GM18951 (cell line): Measurements from ENCODE around the gene ACP7.

Experiments
- POLR2A ChIP-seq: IDR thresholded peaks from 4 replicates; pipeline ENCODE4 v1.6.1; 2011; ENCODE audit warnings: mild to moderate bottlenecking; ENCODE audit not compliant: insufficient read length, insufficient read depth; ENCODE audit errors: extremely low read depth
- in situ Hi-C: fragments of 300-500 bp; cut with MboI; formaldehyde crosslinking; loops from one replicate; pipeline ENCODE4 v1.12.0; 2022; ENCODE audit warnings: low sequenced_read_pairs, mixed read lengths, inconsistent platforms; ENCODE audit not compliant: unreplicated experiment

ACP7 gene, protein sequence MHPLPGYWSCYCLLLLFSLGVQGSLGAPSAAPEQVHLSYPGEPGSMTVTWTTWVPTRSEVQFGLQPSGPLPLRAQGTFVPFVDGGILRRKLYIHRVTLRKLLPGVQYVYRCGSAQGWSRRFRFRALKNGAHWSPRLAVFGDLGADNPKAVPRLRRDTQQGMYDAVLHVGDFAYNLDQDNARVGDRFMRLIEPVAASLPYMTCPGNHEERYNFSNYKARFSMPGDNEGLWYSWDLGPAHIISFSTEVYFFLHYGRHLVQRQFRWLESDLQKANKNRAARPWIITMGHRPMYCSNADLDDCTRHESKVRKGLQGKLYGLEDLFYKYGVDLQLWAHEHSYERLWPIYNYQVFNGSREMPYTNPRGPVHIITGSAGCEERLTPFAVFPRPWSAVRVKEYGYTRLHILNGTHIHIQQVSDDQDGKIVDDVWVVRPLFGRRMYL

DNA sequence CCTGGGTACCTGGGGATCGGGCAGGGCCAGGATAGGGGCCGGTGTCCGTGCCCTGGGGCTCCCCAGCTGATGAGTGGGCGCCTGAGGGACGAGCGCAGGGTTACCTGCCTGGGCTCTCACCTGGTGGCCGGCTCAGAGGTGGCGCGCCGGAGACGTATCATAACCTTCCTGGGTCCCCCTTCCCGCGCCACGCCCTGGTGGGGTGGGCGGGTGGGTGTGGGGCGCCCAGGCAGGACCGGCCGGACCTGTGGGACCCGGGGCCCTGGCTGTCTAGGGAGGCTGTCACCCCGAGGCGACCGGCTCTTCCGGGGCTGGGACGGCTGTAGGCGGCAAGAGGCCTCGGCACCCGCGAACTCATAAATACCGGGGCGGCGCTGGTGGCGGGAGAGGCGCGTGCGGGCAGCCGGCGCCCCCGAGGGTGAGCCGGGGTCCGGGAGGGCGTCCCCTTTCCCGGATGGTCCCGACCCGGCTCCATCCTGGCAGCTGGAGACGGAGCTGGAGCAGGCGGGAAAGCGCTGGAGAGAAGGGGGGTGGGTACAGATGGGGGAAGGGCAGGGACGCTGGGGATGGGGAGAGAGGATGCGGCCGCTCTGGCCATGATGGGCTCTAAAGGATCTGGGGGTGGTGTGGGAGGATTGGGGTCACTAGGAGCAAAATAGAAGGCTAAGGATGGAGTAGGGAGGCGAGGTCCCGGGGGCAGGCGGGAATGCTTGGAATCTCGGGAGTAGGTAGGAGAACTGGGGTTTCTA is at the start of gene ACP7:
Gene ACP7, plus strand, starts transcription at position 386 of the 749 bp plus-strand sequence. CDS start 902 bp downstream, outside the sequence.
- in situ Hi-C loops = no loop called here
- TF ChIP-seq POLR2A = no peak

DNA sequence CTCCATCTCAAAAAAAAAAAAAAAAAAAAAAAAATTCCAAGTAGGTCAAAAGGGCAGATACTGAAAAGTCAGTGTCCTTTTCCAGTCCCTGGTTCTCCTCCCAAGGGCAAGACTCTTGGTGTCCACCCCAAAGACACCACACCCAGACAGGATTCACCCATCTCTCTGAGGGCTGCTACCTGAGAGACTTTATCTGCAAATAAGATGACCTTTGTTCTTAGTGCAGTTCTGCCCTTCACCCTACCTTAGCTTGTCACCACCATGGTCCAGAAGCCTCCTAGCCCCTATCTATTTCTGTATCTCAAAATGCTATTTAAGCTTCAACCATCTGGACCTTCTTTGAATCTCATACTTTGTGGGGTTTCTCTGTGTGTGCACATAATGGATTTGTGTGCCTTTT is 47.6 kb upstream of the ACP7 start:
- in situ Hi-C loops = no loop called here

DNA sequence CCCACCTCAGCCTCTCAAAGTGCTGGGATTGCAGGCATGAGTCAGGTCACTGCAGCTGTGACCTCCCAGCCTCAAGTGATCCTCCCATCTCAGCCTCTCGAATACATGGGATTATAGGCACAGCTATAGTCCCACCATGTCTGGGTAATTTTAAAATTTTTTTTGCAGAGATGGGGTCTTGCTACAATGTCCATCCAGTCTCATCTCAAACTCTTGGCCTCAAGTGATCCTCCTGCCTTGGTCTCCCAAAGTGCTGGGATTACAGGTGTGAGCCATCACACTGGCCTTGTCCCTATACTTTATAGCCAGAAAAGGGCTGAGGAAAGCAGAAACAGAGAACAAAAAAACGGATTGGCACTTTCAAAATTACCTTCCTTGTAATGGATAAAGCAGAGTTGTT is 47.0 kb upstream of the ACP7 start:
- no peak for TF ChIP-seq POLR2A
- in situ Hi-C loops = no loop called here

More for the DNA sequence above, 47.6 kb upstream of the ACP7 start:
- no peak for TF ChIP-seq POLR2A

DNA sequence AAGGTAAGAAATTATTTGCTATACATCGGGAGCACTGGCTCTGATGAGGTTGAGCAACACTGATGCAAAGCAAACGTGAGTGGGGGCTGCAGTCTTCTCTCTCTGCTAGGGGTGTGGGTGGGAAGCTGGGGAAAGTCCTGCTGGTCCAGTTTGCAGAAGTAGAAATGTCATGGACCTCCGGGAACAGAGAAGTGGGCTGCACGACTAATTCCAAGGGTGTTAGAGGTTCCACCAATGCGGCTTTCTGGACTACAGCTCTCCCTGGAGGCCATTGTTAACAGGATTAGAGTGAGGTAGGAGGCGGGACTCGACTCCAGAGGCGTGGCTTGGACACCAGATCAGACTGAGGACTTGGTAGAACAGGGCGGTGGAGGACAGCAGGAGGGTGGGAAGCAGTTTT is 46.1 kb upstream of the ACP7 start:
- no peak for TF ChIP-seq POLR2A
- in situ Hi-C loops = no loop called here

DNA sequence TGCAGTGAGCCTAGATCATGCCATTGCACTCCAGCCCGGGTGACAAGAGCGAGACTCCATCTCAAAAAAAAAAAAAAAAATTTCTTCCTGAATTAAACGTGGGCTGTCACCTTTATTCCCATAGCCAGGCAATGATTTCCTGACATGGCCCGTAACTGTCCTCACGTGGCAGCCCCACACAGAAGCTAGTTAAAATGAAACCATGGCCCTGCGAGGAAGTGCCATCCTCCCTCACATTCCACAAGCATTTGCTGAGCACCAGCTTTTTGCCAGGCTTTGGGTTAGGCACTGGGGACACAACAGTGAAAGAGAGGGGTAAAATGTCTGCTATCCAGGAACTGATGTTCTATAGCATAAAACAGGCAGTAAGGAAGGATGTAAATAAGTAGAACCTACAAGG is 38.7 kb upstream of the ACP7 start:
- TF ChIP-seq POLR2A = no peak
- in situ Hi-C loops = no loop called here

DNA sequence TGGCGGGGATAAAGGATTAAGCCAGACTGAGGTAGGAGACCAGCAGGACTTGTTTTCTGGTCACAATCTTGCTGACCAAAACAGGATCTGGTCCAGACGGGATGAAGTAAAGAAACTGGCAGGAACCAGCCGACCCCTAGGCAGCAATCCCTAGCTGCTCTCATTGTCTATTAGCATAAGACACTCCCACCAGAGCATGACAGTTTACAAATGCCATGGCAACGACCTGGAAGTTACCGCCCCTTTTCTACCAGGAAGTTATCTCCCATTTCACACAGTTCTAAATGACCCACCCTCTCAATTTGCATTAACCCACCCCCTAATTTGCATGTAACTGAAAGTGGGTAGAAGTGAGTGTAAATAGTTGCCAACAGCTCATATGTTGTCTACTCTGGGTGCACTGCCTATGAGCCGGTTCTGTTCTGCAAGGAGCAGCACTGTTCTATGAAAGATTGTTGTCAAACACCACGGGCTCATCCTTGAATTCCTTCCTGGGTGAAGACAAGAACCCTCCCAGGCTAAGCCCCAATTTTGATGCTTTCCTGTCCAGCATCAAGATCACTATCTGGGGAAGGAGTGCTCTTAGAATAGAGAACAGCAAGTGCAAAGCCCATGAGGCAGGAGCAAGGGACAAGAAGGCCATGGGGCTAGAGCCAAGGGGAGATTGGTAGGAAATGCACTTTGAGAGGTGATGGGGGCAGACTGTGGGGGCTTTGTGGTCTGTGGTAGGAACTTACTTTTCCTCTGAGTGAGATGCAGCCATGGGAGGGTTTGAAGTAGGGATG is 37.9 kb upstream of the ACP7 start:
- no peak for TF ChIP-seq POLR2A
- in situ Hi-C loops = no loop called here

DNA sequence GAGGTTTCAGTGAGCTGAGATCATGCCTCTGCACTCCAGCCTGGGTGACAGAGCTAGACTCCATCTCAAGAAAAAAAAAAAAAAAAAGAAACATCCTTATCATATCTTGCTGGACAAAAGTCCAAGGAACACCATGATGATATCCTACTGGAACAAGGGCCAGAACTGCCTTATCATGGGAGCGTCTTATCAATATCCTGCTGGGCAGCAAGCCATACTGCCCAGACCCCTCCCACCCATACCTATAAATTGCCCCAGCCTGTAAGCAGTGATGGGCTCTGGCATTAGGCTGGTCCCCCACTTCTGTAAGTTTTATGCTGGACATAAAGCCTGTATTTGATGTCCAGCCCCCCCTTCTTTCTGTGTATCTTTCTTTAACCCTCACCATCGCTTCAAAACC is 37.1 kb upstream of the ACP7 start:
- in situ Hi-C loops = no loop called here
- no peak for TF ChIP-seq POLR2A

DNA sequence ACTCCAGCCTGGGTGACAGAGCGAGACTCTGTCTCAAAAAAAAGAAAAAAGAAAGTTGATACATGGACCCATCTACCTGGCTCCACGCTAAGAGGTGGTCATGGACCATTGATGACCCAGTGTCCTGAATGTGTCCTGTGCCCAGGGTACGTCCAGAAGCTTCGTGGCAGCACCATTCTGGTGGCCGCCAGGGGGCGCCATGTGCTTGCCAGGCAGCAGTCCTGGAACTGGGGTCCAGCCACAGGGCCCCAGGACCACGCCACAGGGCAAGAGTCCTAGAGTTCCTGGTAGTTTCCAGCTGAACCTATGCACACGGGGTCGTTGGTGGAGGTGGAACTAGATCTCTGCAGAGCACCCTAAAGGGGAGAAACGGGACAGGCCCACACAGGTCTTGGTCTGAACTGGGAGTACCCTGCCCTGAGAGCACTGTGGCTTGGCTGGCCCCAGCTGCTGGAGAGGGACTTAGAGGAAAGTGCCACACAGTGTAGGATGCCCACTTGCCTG is 31.9 kb upstream of the ACP7 start:
- in situ Hi-C loops = no loop called here

DNA sequence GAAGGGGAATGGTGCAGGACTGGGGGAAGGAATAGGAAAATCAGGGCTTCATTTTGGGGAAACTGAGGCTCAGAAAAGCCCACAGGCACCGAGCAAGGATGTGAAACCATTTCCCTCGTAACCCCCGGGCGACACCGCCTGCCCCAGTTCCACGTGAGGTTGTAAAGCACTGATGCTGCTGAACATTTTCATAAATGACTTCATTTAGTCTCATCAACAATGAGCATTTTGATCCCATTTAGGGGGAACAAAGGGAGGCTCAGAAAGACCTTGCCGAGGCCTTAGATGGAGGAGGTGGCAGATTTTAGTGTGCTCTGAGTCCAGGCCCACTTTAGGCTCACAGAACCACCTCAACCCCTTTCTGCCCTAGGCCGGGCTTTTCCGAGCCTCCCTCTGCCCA is 31.3 kb upstream of the ACP7 start:
- no peak for TF ChIP-seq POLR2A
- in situ Hi-C loops = no loop called here

More for the DNA sequence above, 31.9 kb upstream of the ACP7 start:
- TF ChIP-seq POLR2A = no peak

DNA sequence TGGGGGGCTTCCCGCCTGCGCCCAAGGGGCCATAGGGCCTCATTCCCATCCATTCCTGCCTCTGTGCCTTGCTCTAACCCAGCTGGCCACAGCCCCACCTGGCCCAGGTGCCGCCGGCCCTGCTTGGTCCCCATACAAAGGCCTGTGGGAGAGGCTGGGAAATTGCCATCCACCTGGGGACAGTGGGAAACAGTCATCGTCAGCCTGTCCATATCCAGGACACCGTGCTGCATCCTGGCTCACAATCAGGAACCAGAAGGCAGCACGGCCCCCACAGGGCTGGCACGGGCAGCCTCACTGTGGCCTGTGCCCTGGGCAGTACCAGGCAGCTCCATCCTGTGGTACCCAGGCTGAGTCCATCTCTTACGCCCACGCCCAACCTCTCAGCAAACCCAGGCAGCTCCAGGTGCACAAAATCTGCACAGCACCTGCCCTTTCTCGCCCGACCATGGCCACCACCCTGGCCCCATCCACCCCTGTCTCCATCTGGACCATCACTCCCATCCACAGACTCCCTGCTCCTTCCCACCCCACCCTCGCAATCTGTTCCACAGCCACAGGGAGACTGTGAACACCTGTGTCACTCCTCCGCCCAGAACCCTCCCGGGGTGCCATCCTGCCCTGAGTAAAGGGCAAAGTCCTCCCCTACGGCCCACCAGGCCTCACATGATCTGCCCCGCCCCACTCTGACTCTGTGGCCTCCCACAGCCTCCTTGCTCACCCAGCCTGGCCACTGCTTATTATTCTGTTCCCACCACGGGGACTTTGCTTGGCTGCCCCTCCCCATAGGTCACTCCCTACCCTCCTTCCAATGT is 30.7 kb upstream of the ACP7 start:
- in situ Hi-C loops = no loop called here

DNA sequence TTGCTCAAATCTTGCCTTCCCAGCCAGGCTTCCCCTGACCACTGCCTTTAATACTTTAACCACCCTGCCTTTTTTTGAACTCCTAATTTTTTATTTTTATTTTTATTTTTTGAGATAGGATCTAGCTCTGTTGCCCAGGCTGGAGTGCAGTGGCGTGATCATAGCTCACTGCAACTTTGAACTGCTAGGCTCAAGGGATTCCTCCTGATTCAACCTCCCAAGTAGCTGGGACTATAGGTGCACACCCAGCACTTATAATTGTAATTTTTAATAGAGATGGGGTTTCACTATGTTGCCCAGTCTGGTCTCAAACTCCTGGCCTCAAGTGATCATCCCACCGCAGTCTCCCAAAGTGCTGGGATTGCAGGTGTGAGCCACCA is 30.1 kb upstream of the ACP7 start:
- in situ Hi-C loops = no loop called here
- no peak for TF ChIP-seq POLR2A

More for the DNA sequence above, 30.7 kb upstream of the ACP7 start:
- TF ChIP-seq POLR2A = no peak

DNA sequence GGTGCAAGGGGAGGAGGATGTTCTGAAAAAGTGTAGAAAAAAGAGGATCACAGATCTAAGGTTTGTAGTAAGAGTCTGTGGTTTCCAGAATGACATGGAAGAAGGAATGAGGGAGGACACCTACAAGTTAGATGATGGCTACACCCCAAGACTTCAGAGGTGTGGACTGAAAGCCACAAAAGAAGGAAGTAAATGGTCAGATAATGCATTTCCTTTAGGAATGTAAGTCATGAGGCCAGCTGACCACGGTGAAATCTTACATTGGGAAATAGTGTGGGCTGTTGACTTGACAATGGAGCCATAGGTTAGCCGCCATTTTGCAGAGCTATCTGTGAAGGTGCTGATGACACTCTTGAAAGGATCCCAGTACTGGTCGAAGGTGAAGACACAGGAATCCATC is 26.6 kb upstream of the ACP7 start:
- TF ChIP-seq POLR2A = no peak
- in situ Hi-C loops = no loop called here
